Endodermal cell (in vitro differentiated cells): ENCODE measurements around the gene DCTN4. TPM values are rescaled to one million over a fixed set of nuclear protein-coding genes. Genes with fewer than 3 reads are reported as not detected.
"Not testable (repeated sequence)": the region's sequence is repeated elsewhere in the genome, so short reads cannot be mapped to it uniquely, and the experiment has no call there.

Source experiments
- DNase-seq: peaks from one replicate; pipeline ENCODE4 v3.0.0-alpha.2; 2017
- H3K27ac ChIP-seq: 2 replicates; pipeline ENCODE4 v1.5.1; 2013; ENCODE audit warnings: mild to moderate bottlenecking, low read depth, low read length, moderate library complexity
- H3K27me3 ChIP-seq: 2 replicates; pipeline ENCODE4 v1.6.1; 2013; ENCODE audit warnings: mild to moderate bottlenecking, low read length, moderate library complexity; ENCODE audit not compliant: insufficient read depth, control insufficient read depth, poor library complexity, severe bottlenecking
- H3K36me3 ChIP-seq: 2 replicates; pipeline ENCODE4 v1.7.0; 2013; ENCODE audit warnings: mild to moderate bottlenecking, low read length, moderate library complexity; ENCODE audit not compliant: control insufficient read depth, insufficient read depth
- H3K4me1 ChIP-seq: one replicate; pipeline ENCODE4 v1.7.0; 2013; ENCODE audit warnings: low read length; ENCODE audit not compliant: control insufficient read depth, insufficient read depth
- H3K4me3 ChIP-seq: 2 replicates; pipeline ENCODE4 v1.5.1; 2013; ENCODE audit warnings: mild to moderate bottlenecking, low read length, moderate library complexity
- H3K9ac ChIP-seq: 2 replicates; pipeline ENCODE4 v1.6.1; 2013; ENCODE audit warnings: mild to moderate bottlenecking, low read length, moderate library complexity; ENCODE audit not compliant: poor library complexity, severe bottlenecking; ENCODE audit errors: extremely low read depth
- H3K9me3 ChIP-seq: 2 replicates; pipeline ENCODE4 v1.6.1; 2013; ENCODE audit warnings: mild to moderate bottlenecking, low read length, moderate library complexity; ENCODE audit not compliant: control insufficient read depth
- H3K27ac Mint-ChIP-seq: 2 replicates; pipeline ENCODE4 v1.8.0; 2020; ENCODE audit warnings: mixed read lengths
- H3K27me3 Mint-ChIP-seq: 2 replicates; pipeline ENCODE4 v1.8.0; 2021; ENCODE audit warnings: mild to moderate bottlenecking, mixed read lengths; ENCODE audit not compliant: insufficient read depth
- H3K36me3 Mint-ChIP-seq: 2 replicates; pipeline ENCODE4 v1.8.0; 2020; ENCODE audit warnings: low read depth, mixed read lengths
- H3K4me1 Mint-ChIP-seq: 2 replicates; pipeline ENCODE4 v1.8.0; 2020; ENCODE audit warnings: mixed read lengths
- H3K4me3 Mint-ChIP-seq: 2 replicates; pipeline ENCODE4 v1.8.0; 2020; ENCODE audit warnings: mild to moderate bottlenecking, moderate library complexity, mixed read lengths
- H3K9me3 Mint-ChIP-seq: 2 replicates; pipeline ENCODE4 v1.8.0; 2020; ENCODE audit warnings: mild to moderate bottlenecking, mixed read lengths
- WGBS, 2 experiments: methylation state at CpG; one replicate each; pipeline versions ENCODE4 v1.1.5 to v1.1.7; 2013; ENCODE audit warnings: missing lambda C conversion rate in 2 of 2, mixed read lengths in 1 of 2; ENCODE audit not compliant: insufficient coverage in 1 of 2, insufficient read length in 1 of 2; 5-methylcytosine and 5-hydroxymethylcytosine counted together
- total RNA-seq, 2 donors: library from RNA; stranded (reverse); fragmentation: NEBNext Ultra II Directional in 1 of 2; extraction: Animal tissue kit (Norgen Biotek cat#: 25700) in 1 of 2; gene quantifications; 2 replicates in 1 of 2; 3 replicates in 1 of 2; pipeline ENCODE4 v1.2.1, GENCODE V29; 2021
- TF ChIP-seq, protein P1 (sequence below): fragments of 200-600 bp; sonication (generic); conservative IDR thresholded peaks from 2 replicates; pipeline ENCODE4 v1.5.0; 2021; ENCODE audit warnings: antibody characterized with exemption, mild to moderate bottlenecking

Gene DCTN4
- total RNA-seq, 2 donors from 2014 or later: 51.5 to 64.3 TPM

DNA sequence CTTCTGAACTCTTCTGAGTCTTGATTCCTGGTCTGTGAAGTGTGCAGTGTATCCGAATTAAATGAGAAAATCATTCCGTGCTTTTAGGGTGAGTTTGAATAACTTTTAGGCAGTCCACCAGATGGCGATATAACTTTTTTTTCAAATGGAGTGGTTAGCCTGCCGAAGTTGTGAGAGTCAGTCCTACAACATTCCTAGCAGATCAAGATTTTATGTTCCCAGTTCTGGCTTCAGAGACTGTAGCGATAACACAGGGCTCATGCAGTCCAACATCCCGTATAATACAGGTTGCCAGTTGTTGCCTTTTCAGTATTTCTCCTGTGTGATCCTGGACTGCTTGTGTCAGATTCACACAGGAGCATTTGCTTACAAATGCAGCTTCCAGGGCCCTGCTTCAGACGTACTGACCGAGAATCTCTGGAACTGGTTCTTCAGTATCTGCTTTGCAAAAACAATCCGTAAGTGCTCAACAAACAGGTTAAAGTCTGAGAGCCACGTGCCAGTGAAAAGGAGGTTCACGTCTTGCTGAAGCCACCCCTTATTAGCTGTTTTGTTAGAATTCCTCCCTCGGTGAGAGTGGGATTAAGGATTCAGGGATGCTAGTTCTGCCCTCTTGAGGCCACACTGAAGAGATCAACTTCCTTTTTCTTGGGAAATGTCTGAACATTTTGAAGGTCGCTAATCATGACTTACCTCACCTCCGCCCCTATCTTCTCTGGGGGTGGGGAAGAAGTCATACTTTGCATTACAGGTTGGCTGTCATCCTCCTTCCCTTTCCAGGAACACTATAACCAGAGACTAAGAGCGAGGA lies 42.5 kb upstream of the DCTN4 start:
- Histone ChIP-seq H3K9ac (peak overlapping the region; percentile 36), H3K27ac (no peak overlapping the region)
- H3K27ac Mint-ChIP-seq: peak overlapping the region; percentile 88

DNA sequence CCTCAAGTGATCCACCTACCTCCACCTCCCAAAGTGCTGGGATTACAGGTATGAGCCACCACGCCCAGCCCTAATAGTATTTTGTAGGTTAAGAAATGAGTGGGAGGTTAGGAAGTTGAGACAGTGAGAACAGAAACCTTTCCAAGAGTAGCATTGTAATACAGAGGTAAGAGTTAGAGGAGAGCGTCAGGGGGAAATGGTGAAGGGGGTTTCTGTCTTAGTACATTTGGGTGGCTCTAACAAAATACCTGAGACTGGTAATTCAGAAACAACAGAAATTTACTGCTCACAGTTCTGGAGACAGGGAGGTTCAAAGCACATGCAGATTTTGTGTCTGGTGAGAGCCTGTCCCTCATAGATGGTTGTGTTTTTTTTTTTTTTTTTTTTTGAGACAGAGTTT lies 38.6 kb upstream of the DCTN4 start:
- H3K9me3 Mint-ChIP-seq: no peaks in the 10 kb centered on the region
- no peak overlapping the region for H3K4me3 ChIP-seq
- H3K36me3 ChIP-seq: no peaks in the 10 kb centered on the region
- peaks cover 7% of the 10 kb centered on the region for H3K4me1 Mint-ChIP-seq
- no peaks in the 10 kb centered on the region for H3K27me3 ChIP-seq
- H3K9ac ChIP-seq: no peak overlapping the region
- no peaks in the 10 kb centered on the region for H3K36me3 Mint-ChIP-seq
- TF ChIP-seq, protein P1, sequence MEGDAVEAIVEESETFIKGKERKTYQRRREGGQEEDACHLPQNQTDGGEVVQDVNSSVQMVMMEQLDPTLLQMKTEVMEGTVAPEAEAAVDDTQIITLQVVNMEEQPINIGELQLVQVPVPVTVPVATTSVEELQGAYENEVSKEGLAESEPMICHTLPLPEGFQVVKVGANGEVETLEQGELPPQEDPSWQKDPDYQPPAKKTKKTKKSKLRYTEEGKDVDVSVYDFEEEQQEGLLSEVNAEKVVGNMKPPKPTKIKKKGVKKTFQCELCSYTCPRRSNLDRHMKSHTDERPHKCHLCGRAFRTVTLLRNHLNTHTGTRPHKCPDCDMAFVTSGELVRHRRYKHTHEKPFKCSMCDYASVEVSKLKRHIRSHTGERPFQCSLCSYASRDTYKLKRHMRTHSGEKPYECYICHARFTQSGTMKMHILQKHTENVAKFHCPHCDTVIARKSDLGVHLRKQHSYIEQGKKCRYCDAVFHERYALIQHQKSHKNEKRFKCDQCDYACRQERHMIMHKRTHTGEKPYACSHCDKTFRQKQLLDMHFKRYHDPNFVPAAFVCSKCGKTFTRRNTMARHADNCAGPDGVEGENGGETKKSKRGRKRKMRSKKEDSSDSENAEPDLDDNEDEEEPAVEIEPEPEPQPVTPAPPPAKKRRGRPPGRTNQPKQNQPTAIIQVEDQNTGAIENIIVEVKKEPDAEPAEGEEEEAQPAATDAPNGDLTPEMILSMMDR: no peak
- H3K4me1 ChIP-seq: no peaks in the 10 kb centered on the region
- no peaks in the 10 kb centered on the region for H3K27me3 Mint-ChIP-seq
- WGBS, 2 experiments: 100% methylated on average over 2 of the region's 2 CpGs
- no peak overlapping the region for H3K4me3 Mint-ChIP-seq
- no peak overlapping the region for H3K27ac Mint-ChIP-seq
- H3K27ac ChIP-seq: no peak overlapping the region
- H3K9me3 ChIP-seq: no peaks in the 10 kb centered on the region
- DNase-seq: no peak

More for the DNA sequence above, 42.5 kb upstream of the DCTN4 start:
- Histone ChIP-seq H3K4me1 (no peaks in the 10 kb centered on the region), H3K9me3 (peaks cover 22% of the 10 kb centered on the region), H3K27me3 (no peaks in the 10 kb centered on the region), H3K4me3 (peak overlapping the region; percentile 63), H3K36me3 (no peaks in the 10 kb centered on the region)
- Mint-ChIP-seq H3K36me3 (no peaks in the 10 kb centered on the region), H3K4me1 (peaks cover 2% of the 10 kb centered on the region), H3K9me3 (peaks cover 6% of the 10 kb centered on the region), H3K4me3 (peak overlapping the region; percentile 55), H3K27me3 (peaks cover 18% of the 10 kb centered on the region)
- DNase-seq: peak; percentile 84
- TF ChIP-seq, protein P1: peak; percentile 68
- WGBS, 2 experiments: 17 to 25% methylated on average over 11 to 15 of the region's 15 CpGs

DNA sequence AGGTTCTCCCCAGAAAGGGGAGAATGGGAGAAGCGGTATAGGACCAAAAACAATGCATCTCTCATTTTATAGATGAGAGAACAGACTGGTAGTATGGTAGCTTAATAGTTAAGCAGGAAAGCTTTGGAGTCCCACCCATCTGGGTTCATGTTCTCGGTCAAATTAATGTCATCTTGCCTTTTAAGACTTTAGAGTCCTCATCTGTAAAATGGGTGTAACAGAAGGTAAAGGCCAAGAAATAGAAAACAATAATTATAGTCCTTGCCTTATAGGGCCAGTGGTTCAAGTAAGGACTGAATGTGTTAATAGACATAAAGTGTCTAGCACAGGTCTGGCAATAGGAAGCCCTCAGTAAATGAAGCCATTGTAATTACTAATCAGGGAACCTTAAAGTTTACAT lies 36.1 kb upstream of the DCTN4 start:
- Histone ChIP-seq H3K4me1 (peaks cover 4% of the 10 kb centered on the region), H3K9me3 (no peaks in the 10 kb centered on the region), H3K4me3 (no peak overlapping the region), H3K36me3 (no peaks in the 10 kb centered on the region), H3K9ac (no peak overlapping the region), H3K27me3 (no peaks in the 10 kb centered on the region), H3K27ac (no peak overlapping the region)
- Mint-ChIP-seq H3K27ac (no peak overlapping the region), H3K9me3 (no peaks in the 10 kb centered on the region), H3K4me3 (no peak overlapping the region), H3K4me1 (peaks cover 12% of the 10 kb centered on the region), H3K36me3 (no peaks in the 10 kb centered on the region), H3K27me3 (no peaks in the 10 kb centered on the region)
- no peak for DNase-seq
- TF ChIP-seq, protein P1: no peak
- 87% methylated on average over 2 of the region's 2 CpGs; no CpG with 5 or more reads in 1 of the 2 experiments for WGBS, 2 experiments

DNA sequence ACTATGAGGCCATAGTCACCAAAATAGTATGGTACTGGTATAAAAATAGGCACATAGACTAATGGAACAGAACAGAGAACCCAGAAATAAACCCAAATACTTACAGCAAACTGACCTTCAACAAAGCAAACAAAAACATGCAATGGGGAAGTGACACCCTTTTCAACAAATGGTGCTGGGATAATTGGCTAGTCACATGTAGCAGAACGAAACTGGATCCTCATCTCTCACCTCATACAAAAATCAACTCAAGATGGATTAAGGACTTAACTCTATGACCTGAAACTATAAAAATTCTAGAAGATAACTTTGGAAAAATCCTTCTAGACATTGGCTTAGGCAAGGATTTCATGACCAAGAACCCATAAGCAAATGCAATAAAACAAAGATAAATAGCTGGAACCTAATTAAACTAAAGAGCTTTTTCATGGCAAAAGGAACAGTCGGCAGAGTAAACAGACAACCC lies 34.6 kb upstream of the DCTN4 start:
- not testable (repeated sequence) for H3K27ac ChIP-seq, DNase-seq, H3K36me3 ChIP-seq, H3K9me3 ChIP-seq, H3K36me3 Mint-ChIP-seq, H3K27ac Mint-ChIP-seq, H3K27me3 Mint-ChIP-seq, H3K27me3 ChIP-seq, H3K4me3 ChIP-seq, H3K9me3 Mint-ChIP-seq, H3K9ac ChIP-seq, H3K4me3 Mint-ChIP-seq, H3K4me1 ChIP-seq
- peaks cover 22% of the 10 kb centered on the region for H3K4me1 Mint-ChIP-seq
- whole genome bisulfite sequencing, 2 experiments: 88 to 89% methylated on average over 1 to 2 of the region's 2 CpGs
